CD4-positive, CD25-positive, alpha-beta regulatory T cell (primary cell): ENCODE measurements around the gene TRIM63. TPM values are rescaled to one million over a fixed set of nuclear protein-coding genes. Genes with fewer than 3 reads are reported as not detected.

Source experiments
- ATAC-seq, 2 donors: fragments of 150-1000 bp; cut with Tn5 transposase; one replicate each; pipeline ENCODE4 v1.10.0; 2021; ENCODE audit warnings: low read depth in 2 of 2, moderate number of reproducible peaks in 2 of 2, moderate library complexity in 1 of 2
- DNase-seq, 3 donors: peaks; one replicate each; pipeline versions ENCODE4 v3.0.0 to v3.0.0-alpha.2; 2012 to 2022; ENCODE audit warnings: mixed read lengths in 1 of 3
- H3K27ac ChIP-seq: one replicate; pipeline ENCODE4 v1.7.0; 2013; ENCODE audit warnings: mild to moderate bottlenecking, low read length; ENCODE audit not compliant: insufficient read depth, poor library complexity, severe bottlenecking
- H3K27me3 ChIP-seq: one replicate; pipeline ENCODE4 v1.7.0; 2013; ENCODE audit warnings: low read length; ENCODE audit not compliant: control insufficient read depth, insufficient read depth
- H3K36me3 ChIP-seq: one replicate; pipeline ENCODE4 v1.7.0; 2013; ENCODE audit warnings: mild to moderate bottlenecking, low read length, moderate library complexity; ENCODE audit not compliant: control insufficient read depth, insufficient read depth
- H3K4me1 ChIP-seq: 2 replicates; pipeline ENCODE4 v1.7.0; 2013; ENCODE audit warnings: mild to moderate bottlenecking, low read length; ENCODE audit not compliant: insufficient read depth, control insufficient read depth, poor library complexity, severe bottlenecking
- H3K4me3 ChIP-seq: one replicate; pipeline ENCODE4 v1.7.0; 2013; ENCODE audit warnings: low read depth, mild to moderate bottlenecking, low read length, moderate library complexity
- H3K9me3 ChIP-seq, 2 experiments: 1 replicate in 1 of 2; 2 replicates in 1 of 2; pipeline ENCODE4 v1.7.0; 2013; ENCODE audit warnings: low read length in 2 of 2, mild to moderate bottlenecking in 1 of 2, moderate library complexity in 1 of 2; ENCODE audit not compliant: control insufficient read depth in 2 of 2
- H3K27ac Mint-ChIP-seq, 3 donors: one replicate each; pipeline ENCODE4 v1.8.0; 2020 to 2022; ENCODE audit warnings: mild to moderate bottlenecking in 3 of 3, mixed read lengths in 3 of 3, moderate library complexity in 2 of 3
- H3K27me3 Mint-ChIP-seq: one replicate; pipeline ENCODE4 v1.8.0; 2022; ENCODE audit warnings: mild to moderate bottlenecking, mixed read lengths
- H3K36me3 Mint-ChIP-seq: one replicate; pipeline ENCODE4 v1.8.0; 2020; ENCODE audit warnings: mixed read lengths
- H3K4me1 Mint-ChIP-seq, 4 donors: one replicate each; pipeline ENCODE4 v1.8.0; 2020 to 2022; ENCODE audit warnings: mixed read lengths in 4 of 4, mild to moderate bottlenecking in 1 of 4
- H3K4me3 Mint-ChIP-seq, 4 donors: one replicate each; pipeline ENCODE4 v1.8.0; 2020 to 2022; ENCODE audit warnings: mild to moderate bottlenecking in 4 of 4, mixed read lengths in 4 of 4, moderate library complexity in 3 of 4
- H3K9me3 Mint-ChIP-seq, 7 donors: one replicate each; pipeline ENCODE4 v1.8.0; 2020 to 2022; ENCODE audit warnings: mixed read lengths in 7 of 7, mild to moderate bottlenecking in 3 of 7, moderate library complexity in 2 of 7
- polyA plus RNA-seq, 4 donors: library from polyadenylated mRNA; unstranded; fragments of 300-500 nt; fragmentation: Illumina TruSeq; gene quantifications; one replicate each; pipeline ENCODE4 v1.2.3, GENCODE V29; 2021
- total RNA-seq: library from RNA; stranded (reverse); gene quantifications from one replicate; pipeline ENCODE4 v1.2.3, GENCODE V29; 2022

TRIM63 gene
- total and polyA plus RNA-seq, 5 donors from 2014 or later, result not detected

DNA sequence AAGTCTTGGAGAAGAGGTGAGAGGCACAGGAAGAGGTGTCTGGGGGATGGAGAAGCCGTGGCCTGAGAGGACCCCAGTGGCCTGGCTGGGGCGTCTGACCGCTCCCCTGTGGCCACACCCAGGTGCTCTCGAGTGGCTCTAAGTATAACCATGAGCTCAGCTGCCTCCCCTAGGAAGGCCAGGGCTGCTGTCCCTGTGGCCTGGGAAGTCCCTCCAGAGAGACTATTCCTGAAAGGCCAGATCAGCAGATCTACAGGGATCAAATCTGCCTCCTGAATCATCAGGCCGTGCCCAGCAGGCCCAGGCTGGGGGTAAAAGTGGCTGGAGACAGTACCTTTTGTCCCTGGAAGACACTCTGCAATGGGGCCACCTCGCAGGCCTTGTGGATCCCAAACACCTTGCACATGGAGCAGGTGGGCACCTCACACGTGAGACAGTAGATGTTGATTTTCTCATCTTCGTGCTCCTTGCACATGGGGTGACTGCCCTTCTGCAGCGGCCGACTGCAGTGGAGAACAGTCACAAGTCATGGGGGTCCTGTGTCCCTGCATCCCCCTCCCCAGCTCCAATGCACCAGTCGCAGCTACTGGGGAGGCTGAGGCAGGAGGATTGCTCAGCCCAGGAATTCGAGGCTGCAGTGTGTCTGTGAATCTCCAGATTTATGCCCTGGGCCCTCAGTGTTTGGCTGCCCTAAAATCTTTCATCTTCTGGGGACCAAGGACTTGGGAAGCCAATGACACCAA, 6.4 kb downstream of the TRIM63 start:
- DNase-seq (no peak), ATAC-seq (no peak)
- Mint-ChIP-seq H3K27ac (no peak overlapping the region), H3K4me1 (no peaks in the 10 kb centered on the region), H3K36me3 (no peaks in the 10 kb centered on the region), H3K27me3 (peaks cover 18% of the 10 kb centered on the region), H3K9me3 (no peaks in the 10 kb centered on the region), H3K4me3 (no peak overlapping the region)
- Histone ChIP-seq H3K4me1 (no peaks in the 10 kb centered on the region), H3K4me3 (no peak overlapping the region), H3K27ac (no peak overlapping the region), H3K36me3 (no peaks in the 10 kb centered on the region), H3K9me3 (no peaks in the 10 kb centered on the region), H3K27me3 (no peaks in the 10 kb centered on the region)

DNA sequence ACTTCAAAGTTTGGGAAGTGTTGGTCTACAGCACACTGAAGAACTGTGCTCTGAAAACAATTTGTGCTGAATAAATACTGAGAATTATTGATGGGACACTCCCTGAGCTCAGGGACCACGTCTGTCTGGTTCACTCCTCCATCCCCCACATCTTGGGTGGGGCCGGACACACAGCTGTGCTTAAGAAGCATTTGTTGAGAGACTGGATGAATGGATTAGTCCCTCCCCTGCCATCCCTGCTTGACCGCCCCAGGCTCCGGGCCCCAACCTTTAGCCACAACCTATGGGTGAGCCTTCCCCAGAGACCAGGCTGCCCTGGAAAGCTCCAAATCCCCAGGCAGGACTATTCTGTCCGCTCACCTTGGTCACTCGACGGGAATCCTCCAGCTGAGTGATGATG, 7.5 kb downstream of the TRIM63 start:
- no peaks in the 10 kb centered on the region for H3K9me3 ChIP-seq
- ATAC-seq (no peak), DNase-seq (no peak)
- no peaks in the 10 kb centered on the region for H3K4me1 ChIP-seq
- H3K4me3 ChIP-seq, result no peak overlapping the region
- no peak overlapping the region for H3K27ac ChIP-seq
- no peaks in the 10 kb centered on the region for H3K27me3 ChIP-seq
- Mint-ChIP-seq H3K9me3 (no peaks in the 10 kb centered on the region), H3K27me3 (peaks cover 25% of the 10 kb centered on the region), H3K36me3 (no peaks in the 10 kb centered on the region), H3K4me1 (no peaks in the 10 kb centered on the region), H3K27ac (peak overlapping the region in 1 of 3 donors; percentile 43), H3K4me3 (no peak overlapping the region)
- H3K36me3 ChIP-seq, result no peaks in the 10 kb centered on the region

DNA sequence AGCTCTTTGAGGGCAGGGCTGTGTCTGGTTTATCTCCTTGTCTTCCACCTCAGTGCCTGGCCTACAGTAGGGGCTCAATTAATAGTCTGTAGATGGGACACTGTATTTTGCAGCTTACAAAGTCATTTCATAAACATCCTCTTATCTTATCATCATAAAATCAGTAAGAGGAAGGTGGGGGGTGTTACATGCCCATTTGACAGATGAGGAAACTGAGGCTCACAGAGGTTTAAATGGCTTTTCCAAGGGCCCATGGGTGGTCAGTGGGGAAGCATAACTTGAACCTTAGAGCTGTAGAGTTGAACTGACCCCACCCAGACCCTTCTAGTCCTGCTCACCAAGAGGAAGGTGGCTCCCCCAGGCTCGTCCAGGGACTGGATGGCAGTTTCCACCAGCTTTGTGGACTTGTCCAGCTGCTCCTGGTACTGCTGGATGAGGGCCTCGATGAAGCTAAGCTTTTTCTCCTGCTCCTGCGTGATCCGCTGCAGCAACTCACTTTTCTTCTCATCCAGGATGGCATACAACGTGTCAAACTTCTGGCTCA, 9.3 kb downstream of the TRIM63 start:
- H3K36me3 ChIP-seq, result no peaks in the 10 kb centered on the region
- ATAC-seq, result no peak
- no peak overlapping the region for H3K27ac Mint-ChIP-seq

DNA sequence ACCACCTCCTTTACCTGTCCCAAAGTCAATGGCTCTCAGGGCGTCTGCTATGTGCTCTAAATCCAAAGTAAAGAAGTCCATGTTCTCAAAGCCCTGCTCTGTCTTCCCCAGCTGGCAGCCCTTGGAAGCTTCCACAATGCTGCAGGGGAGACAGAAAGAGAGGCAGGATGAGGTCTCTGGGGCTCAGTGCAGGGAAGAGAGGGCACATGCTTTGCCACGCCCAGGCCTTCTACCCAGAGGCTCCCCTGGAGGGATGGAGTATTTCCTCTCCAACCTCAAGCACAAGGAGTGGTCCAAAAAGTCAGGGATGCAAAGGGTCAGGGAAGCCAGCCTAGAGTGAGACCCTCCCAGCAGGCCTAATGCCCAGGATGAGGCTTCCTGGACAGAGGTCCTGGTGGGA, 10.2 kb downstream of the TRIM63 start:
- Histone ChIP-seq H3K4me3 (no peak overlapping the region), H3K9me3 (no peaks in the 10 kb centered on the region), H3K4me1 (no peaks in the 10 kb centered on the region), H3K27ac (no peak overlapping the region), H3K27me3 (peaks cover 2% of the 10 kb centered on the region), H3K36me3 (no peaks in the 10 kb centered on the region)
- no peak overlapping the region for H3K27ac Mint-ChIP-seq
- H3K4me1 Mint-ChIP-seq, result no peaks in the 10 kb centered on the region
- no peak for ATAC-seq
- no peak for DNase-seq
- peaks cover 22% of the 10 kb centered on the region for H3K27me3 Mint-ChIP-seq
- H3K9me3 Mint-ChIP-seq, result no peaks in the 10 kb centered on the region
- H3K4me3 Mint-ChIP-seq, result no peak overlapping the region
- no peaks in the 10 kb centered on the region for H3K36me3 Mint-ChIP-seq

More for the DNA sequence above, 9.3 kb downstream of the TRIM63 start:
- no peak overlapping the region for H3K4me3 Mint-ChIP-seq
- H3K9me3 ChIP-seq, result no peaks in the 10 kb centered on the region
- H3K4me3 ChIP-seq, result no peak overlapping the region
- no peaks in the 10 kb centered on the region for H3K36me3 Mint-ChIP-seq
- H3K9me3 Mint-ChIP-seq, result no peaks in the 10 kb centered on the region
- H3K4me1 Mint-ChIP-seq, result no peaks in the 10 kb centered on the region
- no peak for DNase-seq
- peaks cover 25% of the 10 kb centered on the region for H3K27me3 Mint-ChIP-seq
- no peak overlapping the region for H3K27ac ChIP-seq
- H3K27me3 ChIP-seq, result peaks cover 2% of the 10 kb centered on the region
- no peaks in the 10 kb centered on the region for H3K4me1 ChIP-seq

DNA sequence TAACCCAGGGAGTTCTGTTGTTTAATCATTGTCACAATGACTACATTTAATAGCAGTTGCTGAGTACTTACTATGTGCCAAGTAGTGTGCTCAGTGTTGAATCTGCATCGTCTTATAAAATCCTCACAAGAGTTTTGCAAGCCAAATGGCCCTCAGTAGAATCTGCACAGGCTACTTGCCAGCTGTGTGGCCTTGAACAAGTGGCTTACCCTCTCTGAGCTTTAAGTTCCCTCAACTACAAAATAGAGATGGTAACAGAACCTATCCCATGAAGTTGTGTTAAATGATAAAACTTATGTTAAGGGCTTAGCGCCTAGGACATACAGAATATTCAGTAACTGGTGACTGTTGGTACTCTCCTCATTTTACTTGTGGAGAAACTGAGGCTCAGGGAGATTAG, 12.4 kb downstream of the TRIM63 start:
- ATAC-seq (no peak), DNase-seq (no peak)
- no peak overlapping the region for H3K27ac Mint-ChIP-seq
- no peak overlapping the region for H3K4me3 ChIP-seq
- no peak overlapping the region for H3K4me3 Mint-ChIP-seq
- H3K27me3 ChIP-seq, result peaks cover 2% of the 10 kb centered on the region
- no peaks in the 10 kb centered on the region for H3K9me3 ChIP-seq
- no peaks in the 10 kb centered on the region for H3K4me1 Mint-ChIP-seq
- H3K36me3 Mint-ChIP-seq, result no peaks in the 10 kb centered on the region
- H3K27ac ChIP-seq, result no peak overlapping the region
- no peaks in the 10 kb centered on the region for H3K4me1 ChIP-seq
- H3K36me3 ChIP-seq, result no peaks in the 10 kb centered on the region
- H3K27me3 Mint-ChIP-seq, result peaks cover 34% of the 10 kb centered on the region
- H3K9me3 Mint-ChIP-seq, result no peaks in the 10 kb centered on the region

DNA sequence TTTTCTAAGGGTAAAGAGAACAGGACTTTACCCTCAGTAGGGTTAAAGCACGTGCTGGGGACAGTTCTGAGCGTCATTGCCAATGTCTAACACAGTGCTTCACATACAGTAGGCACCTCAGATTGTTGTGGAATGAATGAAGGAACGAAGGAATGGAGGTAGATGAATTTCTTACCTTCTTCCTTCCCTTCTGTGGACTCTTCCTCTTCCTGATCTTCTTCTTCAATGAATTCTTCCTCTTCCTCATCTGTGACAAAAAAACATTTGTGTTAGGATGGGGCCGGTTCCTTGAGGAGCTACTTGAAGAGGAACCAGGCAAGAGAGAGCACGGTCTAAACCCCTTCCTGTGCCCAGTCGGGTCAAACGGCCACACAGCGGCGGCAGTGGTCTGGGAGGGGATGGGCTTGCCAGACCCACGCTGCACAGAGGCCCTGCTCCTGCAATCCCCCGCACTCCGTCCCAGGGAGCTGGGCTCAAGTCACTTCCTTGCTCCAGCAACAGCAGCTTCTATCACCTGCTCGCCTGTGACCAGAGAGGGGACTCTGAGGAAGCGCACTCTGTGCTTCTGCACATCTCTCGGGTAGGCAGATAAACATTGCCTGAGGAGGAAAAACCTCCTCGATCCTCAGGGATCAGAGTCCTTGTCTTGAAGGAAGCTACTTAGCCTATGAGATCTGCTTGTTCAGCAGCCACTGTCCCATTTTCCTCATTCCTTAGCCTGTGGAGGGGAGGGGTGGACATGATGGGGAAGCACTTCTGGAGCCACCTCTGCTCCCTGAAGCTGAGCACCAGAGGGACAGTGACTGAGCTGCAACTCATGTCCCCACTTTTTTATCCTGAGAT, 13.5 kb downstream of the TRIM63 start:
- Mint-ChIP-seq H3K36me3 (no peaks in the 10 kb centered on the region), H3K4me1 (no peaks in the 10 kb centered on the region), H3K27ac (no peak overlapping the region), H3K4me3 (no peak overlapping the region), H3K9me3 (no peaks in the 10 kb centered on the region), H3K27me3 (peaks cover 43% of the 10 kb centered on the region)
- no peaks in the 10 kb centered on the region for H3K4me1 ChIP-seq
- no peak for ATAC-seq
- H3K36me3 ChIP-seq, result no peaks in the 10 kb centered on the region
- no peak overlapping the region for H3K27ac ChIP-seq
- DNase-seq, result no peak
- H3K27me3 ChIP-seq, result peaks cover 2% of the 10 kb centered on the region
- H3K9me3 ChIP-seq, result no peaks in the 10 kb centered on the region
- H3K4me3 ChIP-seq, result no peak overlapping the region

DNA sequence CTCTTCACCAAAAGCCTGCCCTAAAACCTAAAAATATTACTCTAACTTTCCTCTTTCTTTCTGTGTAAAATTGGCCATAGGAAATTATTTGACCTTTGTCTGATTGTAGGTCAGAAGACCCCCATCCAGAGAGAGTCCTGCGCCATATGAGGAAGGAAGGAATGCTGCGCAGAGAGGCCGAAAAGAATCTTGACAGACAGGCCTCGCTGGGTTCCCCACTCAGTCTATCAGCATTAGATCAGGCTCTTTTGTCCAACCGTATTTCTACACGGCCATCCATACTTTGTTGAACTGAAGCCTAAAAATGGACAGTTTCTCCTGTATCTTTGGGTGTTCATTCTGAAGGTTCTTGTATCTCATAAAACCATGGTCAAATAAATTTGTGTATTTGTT, 17.2 kb downstream of the TRIM63 start:
- no peaks in the 10 kb centered on the region for H3K9me3 ChIP-seq
- DNase-seq (no peak), ATAC-seq (no peak)
- no peaks in the 10 kb centered on the region for H3K36me3 ChIP-seq
- no peak overlapping the region for H3K27ac Mint-ChIP-seq
- H3K27me3 ChIP-seq, result peaks cover 6% of the 10 kb centered on the region
- no peak overlapping the region for H3K27ac ChIP-seq
- peaks cover 0 to under 1% (median 0%) of the 10 kb centered on the region in 4 donors for H3K4me1 Mint-ChIP-seq
- H3K4me3 Mint-ChIP-seq, result no peak overlapping the region
- no peaks in the 10 kb centered on the region for H3K36me3 Mint-ChIP-seq
- no peaks in the 10 kb centered on the region for H3K9me3 Mint-ChIP-seq
- peaks cover 3% of the 10 kb centered on the region for H3K4me1 ChIP-seq
- H3K27me3 Mint-ChIP-seq, result peaks cover 57% of the 10 kb centered on the region
- no peak overlapping the region for H3K4me3 ChIP-seq
